Measurements from ENCODE around the gene ITIH5. TPM values are rescaled to one million over a fixed set of nuclear protein-coding genes. Genes with fewer than 3 reads are reported as not detected.

Gene ITIH5
- total RNA-seq, 1 experiment from 2014 or later, result not detected

GRCh38 chr10:7679256-7679655 lies 12.5 kb upstream of the ITIH5 start:
- Mint-ChIP-seq H3K36me3 (ENCODE audit: insufficient read depth, unreplicated experiment) (no peaks in the 10 kb centered on the region), H3K27ac (ENCODE audit: low read depth, unreplicated experiment) (no peak overlapping the region), H3K4me1 (ENCODE audit: insufficient read depth, unreplicated experiment) (no peaks in the 10 kb centered on the region), H3K4me3 (ENCODE audit: unreplicated experiment) (no peak overlapping the region), H3K27me3 (ENCODE audit: insufficient read depth, unreplicated experiment) (peaks cover 38% of the 10 kb centered on the region), H3K9me3 (ENCODE audit: unreplicated experiment) (peaks cover 18% of the 10 kb centered on the region)
- no peak for DNase-seq (ENCODE audit: unreplicated experiment)
- ChIA-PET POLR2A (no interaction called here), CTCF (no interaction called here)
- no TSS peak for BruUV-seq (replicated peaks)
- TF ChIP-seq CTCF (IDR thresholded peaks at IDR 0.05; ENCODE audit: unreplicated experiment), result no peak
- intact Hi-C loops (cut with micrococcal nuclease), result no loop called here

GRCh38 chr10:7672341-7673134 lies 5.8 kb upstream of the ITIH5 start:
- ChIA-PET POLR2A (no interaction called here), CTCF (interaction anchor here (2.2 kb wide), 1 partner anchor 15 kb away, joined by 7 read pairs; no protein-coding TSS in a partner anchor)
- Mint-ChIP-seq H3K4me3 (ENCODE audit: unreplicated experiment) (no peak overlapping the region), H3K9me3 (ENCODE audit: unreplicated experiment) (no peaks in the 10 kb centered on the region), H3K36me3 (ENCODE audit: insufficient read depth, unreplicated experiment) (no peaks in the 10 kb centered on the region), H3K4me1 (ENCODE audit: insufficient read depth, unreplicated experiment) (peaks cover 6% of the 10 kb centered on the region), H3K27ac (ENCODE audit: low read depth, unreplicated experiment) (no peak overlapping the region), H3K27me3 (ENCODE audit: insufficient read depth, unreplicated experiment) (peaks cover 50% of the 10 kb centered on the region)
- no peak for TF ChIP-seq CTCF (IDR thresholded peaks at IDR 0.05; ENCODE audit: unreplicated experiment)
- BruUV-seq (replicated peaks), result no TSS peak
- intact Hi-C loops (cut with micrococcal nuclease), result no loop called here
- DNase-seq (ENCODE audit: unreplicated experiment), result no peak

- DNase-seq (ENCODE audit: unreplicated experiment), result no peak
- Mint-ChIP-seq H3K27me3 (ENCODE audit: insufficient read depth, unreplicated experiment) (peaks cover 52% of the 10 kb centered on the region), H3K27ac (ENCODE audit: low read depth, unreplicated experiment) (no peak overlapping the region), H3K36me3 (ENCODE audit: insufficient read depth, unreplicated experiment) (no peaks in the 10 kb centered on the region), H3K4me1 (ENCODE audit: insufficient read depth, unreplicated experiment) (peaks cover 6% of the 10 kb centered on the region), H3K9me3 (ENCODE audit: unreplicated experiment) (no peaks in the 10 kb centered on the region), H3K4me3 (ENCODE audit: unreplicated experiment) (no peak overlapping the region)
- POLR2A ChIA-PET, result interaction anchor here (1.4 kb wide), 1 partner anchor 9 kb away, joined by 4 read pairs; no protein-coding TSS in a partner anchor
- intact Hi-C loops (cut with micrococcal nuclease), result no loop called here
- TF ChIP-seq CTCF (IDR thresholded peaks at IDR 0.05; ENCODE audit: unreplicated experiment), result no peak
- CTCF ChIA-PET, result interaction anchor here (0.8 to 1.2 kb wide), 6 partner anchors 16 to 1634 kb away, joined by 3 to 5 read pairs (median 4); no protein-coding TSS in a partner anchor
- BruUV-seq (replicated peaks), result no TSS peak
Observed at GRCh38 chr10:7670157-7670556, 3.4 kb upstream of the ITIH5 start.

- POLR2A ChIA-PET, result no interaction called here
- Mint-ChIP-seq H3K27me3 (ENCODE audit: insufficient read depth, unreplicated experiment) (peaks cover 36% of the 10 kb centered on the region), H3K27ac (ENCODE audit: low read depth, unreplicated experiment) (no peak overlapping the region), H3K36me3 (ENCODE audit: insufficient read depth, unreplicated experiment) (no peaks in the 10 kb centered on the region), H3K9me3 (ENCODE audit: unreplicated experiment) (no peaks in the 10 kb centered on the region), H3K4me1 (ENCODE audit: insufficient read depth, unreplicated experiment) (peaks cover 6% of the 10 kb centered on the region), H3K4me3 (ENCODE audit: unreplicated experiment) (no peak overlapping the region)
- BruUV-seq (replicated peaks), result no TSS peak
- intact Hi-C loops (cut with micrococcal nuclease), result no loop called here
- DNase-seq (ENCODE audit: unreplicated experiment), result no peak
- CTCF ChIA-PET, result no interaction called here
- TF ChIP-seq CTCF (IDR thresholded peaks at IDR 0.05; ENCODE audit: unreplicated experiment), result no peak
Observed at GRCh38 chr10:7667262-7668141, 736 bp upstream of the ITIH5 start.
